HCT116 (cell line): ENCODE data around the gene RMND1.

Source experiments
- ATF3 ChIP-seq: IDR thresholded peaks from 2 replicates; pipeline ENCODE4 v1.6.1; 2012
- CTCF ChIP-seq, 3 experiments: fragments of 200-600 bp in 1 of 3; sonication (generic) in 1 of 3; IDR thresholded peaks in 2 of 3; conservative IDR thresholded peaks in 1 of 3; 2 replicates each; pipeline ENCODE4 v1.5.1; 2012 to 2017; ENCODE audit warnings: low read depth in 2 of 3, low read length in 2 of 3, antibody characterized with exemption in 1 of 3, borderline replicate concordance in 1 of 3, control low read depth in 1 of 3, mild to moderate bottlenecking in 1 of 3, mixed read lengths in 1 of 3, mixed run types in 1 of 3, moderate library complexity in 1 of 3; ENCODE audit not compliant: insufficient read depth in 1 of 3
- MAX ChIP-seq: IDR thresholded peaks from 2 replicates; pipeline ENCODE4 v1.6.1; 2012
- POLR2A ChIP-seq: IDR thresholded peaks from 2 replicates; pipeline ENCODE4 v1.7.0; 2011; ENCODE audit warnings: borderline replicate concordance; ENCODE audit not compliant: insufficient read depth, insufficient read length; ENCODE audit errors: extremely low read depth
- POLR2AphosphoS5 ChIP-seq: IDR thresholded peaks from 2 replicates; pipeline ENCODE4 v1.6.1; 2011; ENCODE audit warnings: mild to moderate bottlenecking, low read depth, low read length, moderate library complexity
- ZFX ChIP-seq: fragments of 450-650 bp; IDR thresholded peaks from 2 replicates; pipeline ENCODE4 v1.6.1; 2017

- TF ChIP-seq POLR2A = no peak
- no peak for TF ChIP-seq MAX
- no peak for TF ChIP-seq CTCF (IDR thresholded peaks at IDR 0.05 in 2 of 3, conservative IDR thresholded peaks at IDR 0.05 in 1 of 3; ENCODE audit: borderline replicate concordance in 1 of 3, insufficient read depth in 1 of 3, low read depth in 2 of 3, low read length in 2 of 3)
- no peak for TF ChIP-seq POLR2AphosphoS5
- no peak for TF ChIP-seq ATF3
- TF ChIP-seq ZFX = no peak
Measured at GRCh38 chr6:151412909-151413308, 39.0 kb downstream of the RMND1 start.
